SK-N-SH treated with all-trans-retinoic acid at 6 μM for 48 hours (cell line): Measurements from ENCODE around the gene TRIM65.

Experiments
- CREB5 ChIP-seq: fragments of 250-450 bp; sonication (Bioruptor Pico); IDR thresholded peaks from 2 replicates; pipeline ENCODE4 v1.5.1; 2020; ENCODE audit warnings: low read depth, mild to moderate bottlenecking, moderate library complexity
- CSDC2 ChIP-seq: fragments of 250-450 bp; sonication (Bioruptor Pico); IDR thresholded peaks from 2 replicates; pipeline ENCODE4 v1.5.0; 2020; ENCODE audit warnings: mild to moderate bottlenecking, moderate library complexity
- CSRNP3 ChIP-seq: fragments of 250-450 bp; sonication (Bioruptor Pico); IDR thresholded peaks from 2 replicates; pipeline ENCODE4 v1.5.1; 2021; ENCODE audit warnings: mild to moderate bottlenecking, moderate library complexity
- GLIS3 ChIP-seq: fragments of 250-450 bp; sonication (Bioruptor Pico); IDR thresholded peaks from 2 replicates; pipeline ENCODE4 v1.5.0; 2020; ENCODE audit warnings: mild to moderate bottlenecking, moderate library complexity
- ISL1 ChIP-seq: fragments of 250-450 bp; sonication (Bioruptor Pico); IDR thresholded peaks from 2 replicates; pipeline ENCODE4 v2.1.2; 2022; ENCODE audit warnings: mild to moderate bottlenecking, moderate library complexity
- PATZ1 ChIP-seq: fragments of 250-450 bp; sonication (Bioruptor Pico); IDR thresholded peaks from 2 replicates; pipeline ENCODE4 v1.8.0; 2020; ENCODE audit warnings: mild to moderate bottlenecking, moderate library complexity, borderline replicate concordance
- POU6F1 ChIP-seq: fragments of 250-450 bp; sonication (Bioruptor Pico); IDR thresholded peaks from 2 replicates; pipeline ENCODE4 v1.8.0; 2021; ENCODE audit warnings: low read depth, mild to moderate bottlenecking, moderate library complexity, borderline replicate concordance
- RARB ChIP-seq: fragments of 250-450 bp; sonication (Bioruptor Pico); IDR thresholded peaks from 2 replicates; pipeline ENCODE4 v1.8.0; 2021; ENCODE audit warnings: mild to moderate bottlenecking, moderate library complexity
- TCF4 ChIP-seq: fragments of 250-450 bp; sonication (Bioruptor Pico); IDR thresholded peaks from 2 replicates; pipeline ENCODE4 v1.8.0; 2021; ENCODE audit warnings: mild to moderate bottlenecking, moderate library complexity, borderline replicate concordance
- TSHZ2 ChIP-seq: fragments of 250-450 bp; sonication (Bioruptor Pico); IDR thresholded peaks from 2 replicates; pipeline ENCODE4 v1.5.0; 2020; ENCODE audit warnings: mild to moderate bottlenecking, moderate library complexity
- ZC3H10 ChIP-seq: fragments of 250-450 bp; sonication (Bioruptor Pico); IDR thresholded peaks from 2 replicates; pipeline ENCODE4 v1.5.1; 2021; ENCODE audit warnings: mild to moderate bottlenecking, moderate library complexity
- ZFP3 ChIP-seq: fragments of 250-450 bp; sonication (Bioruptor Pico); IDR thresholded peaks from 2 replicates; pipeline ENCODE4 v1.5.0; 2020; ENCODE audit warnings: mild to moderate bottlenecking, moderate library complexity
- ZFP30 ChIP-seq: fragments of 450-650 bp; formaldehyde crosslinking; IDR thresholded peaks from 2 replicates; pipeline ENCODE4 v1.5.0; 2022; ENCODE audit warnings: mild to moderate bottlenecking, moderate library complexity

GRCh38 chr17:75850928-75851692 is 45.6 kb downstream of the TRIM65 start:
- no peak for TF ChIP-seq RARB (CRISPR knock-in tag)
- no peak for TF ChIP-seq CREB5 (CRISPR knock-in tag)
- TF ChIP-seq PATZ1 (CRISPR knock-in tag) = no peak
- no peak for TF ChIP-seq POU6F1 (CRISPR knock-in tag)
- TF ChIP-seq TSHZ2 (CRISPR knock-in tag) = no peak
- no peak for TF ChIP-seq ZFP30 (CRISPR knock-in tag)
- TF ChIP-seq CSDC2 = no peak
- TF ChIP-seq CSRNP3 (CRISPR knock-in tag) = no peak
- TF ChIP-seq GLIS3 = no peak
- TF ChIP-seq ZC3H10 (CRISPR knock-in tag) = no peak
- no peak for TF ChIP-seq ZFP3 (CRISPR knock-in tag)
- no peak for TF ChIP-seq ISL1 (CRISPR knock-in tag)
- no peak for TF ChIP-seq TCF4 (CRISPR knock-in tag)
